NK-92 (cell line): ENCODE measurements around the gene ELP1.
"Not testable (repeated sequence)": the region's sequence is repeated elsewhere in the genome, so short reads cannot be mapped to it uniquely, and the experiment has no call there.

ENCODE experiments used
- DNase-seq: peaks from one replicate; lab custom pipeline; 2025; ENCODE audit not compliant: unreplicated experiment; lab: John Stamatoyannopoulos, UW

ELP1 gene

DNA sequence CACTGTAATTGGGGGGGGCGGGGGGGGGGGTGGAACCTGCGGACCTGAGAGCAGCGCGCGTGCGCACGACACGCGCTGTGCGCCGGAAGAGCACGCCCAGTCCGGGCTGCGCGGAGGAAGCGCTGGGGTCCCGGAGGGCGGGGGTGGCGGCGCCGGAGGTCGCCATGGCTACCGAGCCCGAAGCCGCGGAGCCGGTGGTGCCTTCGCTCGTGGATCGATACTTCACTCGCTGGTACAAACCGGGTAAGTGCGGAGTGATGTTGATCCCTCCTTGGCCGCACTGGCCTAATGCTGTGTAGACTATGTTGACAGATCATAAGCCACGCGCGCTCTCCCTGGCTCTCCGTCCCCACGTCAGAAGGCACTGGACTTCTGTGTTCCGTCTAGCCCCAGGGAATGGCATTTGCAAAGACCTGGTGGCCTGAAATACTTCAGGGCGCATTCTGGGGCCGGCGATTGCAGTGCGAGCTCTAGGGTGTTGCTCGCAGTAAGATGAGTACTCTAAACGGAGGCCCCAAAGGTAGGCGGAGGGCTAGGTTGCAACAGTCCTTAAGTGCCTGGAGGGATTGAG is 484 bp upstream of the ELP1 start, which contains the start of gene ABITRAM:
TSS of gene ABITRAM (plus strand) at position 78 of the 571 bp plus-strand sequence. CDS start at position 165, 87 bp downstream.
- no peak for DNase-seq

DNA sequence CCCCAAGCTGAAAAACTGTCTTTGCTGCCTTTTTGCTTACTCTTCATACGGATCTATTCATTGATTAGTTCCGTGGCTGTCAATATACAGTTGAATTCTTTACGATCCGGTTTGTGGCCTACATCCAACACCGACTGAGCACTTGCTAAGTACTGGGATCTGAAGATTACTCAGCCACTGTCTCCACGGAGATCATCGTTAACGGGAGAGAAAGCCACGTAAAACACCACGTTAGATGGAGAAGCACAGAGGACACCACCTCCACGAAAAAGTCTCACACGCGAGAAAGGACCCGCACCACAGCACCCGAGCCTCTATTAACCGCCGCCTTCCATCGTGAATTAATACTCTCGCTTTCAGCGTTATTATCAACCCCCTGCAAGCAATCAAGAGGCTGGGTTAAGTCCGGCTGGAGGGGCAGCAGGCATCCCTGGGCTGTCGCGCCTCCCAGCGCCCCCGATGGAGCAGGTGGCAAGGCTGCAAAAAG is 650 bp downstream of the ELP1 start:
- no peak for DNase-seq

DNA sequence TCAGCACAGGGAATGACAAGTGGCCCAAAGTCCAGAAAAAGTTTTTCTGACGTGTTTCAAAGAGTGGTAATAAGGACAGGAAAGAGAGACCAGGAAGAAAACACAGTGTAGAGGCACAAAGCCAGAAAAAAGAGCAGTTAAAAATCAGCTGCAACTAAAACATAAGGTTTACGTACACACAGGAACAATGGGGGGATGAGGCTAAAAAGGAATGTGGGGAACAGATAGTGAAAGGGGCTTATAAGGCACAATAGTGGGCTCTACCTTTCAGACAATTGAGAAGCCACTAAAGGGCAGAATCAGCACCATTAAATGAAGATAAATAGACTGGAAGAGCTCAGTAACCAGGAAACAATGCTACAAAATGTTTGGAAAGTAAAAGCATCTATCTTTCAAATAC is 5.5 kb downstream of the ELP1 start:
- no peak for DNase-seq

DNA sequence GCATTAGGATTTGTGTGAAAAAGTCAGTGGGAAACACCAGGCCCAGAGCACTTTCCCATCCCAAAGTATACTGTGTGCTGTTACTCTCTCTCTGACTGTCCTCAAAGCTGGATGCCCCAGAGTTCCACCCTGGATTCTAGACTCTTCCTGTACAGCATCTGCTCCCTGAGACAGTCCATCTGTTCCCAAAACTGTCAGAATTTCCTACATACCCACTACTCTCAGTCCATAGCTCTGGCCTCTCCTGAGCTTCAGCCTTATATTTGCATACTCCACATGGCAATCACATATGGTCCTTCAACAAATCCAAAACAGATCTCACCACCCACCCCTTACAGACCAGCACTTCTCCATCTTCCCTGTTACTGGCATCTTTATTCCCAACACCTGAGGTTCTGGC is 9.5 kb downstream of the ELP1 start:
- no peak for DNase-seq

DNA sequence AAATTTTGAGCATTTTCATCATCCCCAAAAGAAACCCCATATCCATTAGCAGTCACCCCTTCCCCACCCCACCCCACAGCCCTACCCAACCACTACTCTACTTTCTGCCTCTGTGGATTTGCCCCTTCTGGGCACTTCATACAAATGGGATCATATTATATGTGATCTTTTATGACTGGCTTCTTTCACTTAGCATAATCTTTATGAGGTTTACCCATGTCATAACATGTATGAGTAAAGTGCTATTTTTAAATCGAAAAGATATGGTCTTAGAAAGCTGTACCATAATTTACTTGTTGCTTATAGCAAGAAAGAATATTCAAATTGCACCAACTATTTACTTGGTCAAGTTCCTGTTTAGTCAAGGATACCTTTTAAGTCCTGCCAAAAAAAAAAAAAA is 12.7 kb downstream of the ELP1 start:
- DNase-seq, result no peak

DNA sequence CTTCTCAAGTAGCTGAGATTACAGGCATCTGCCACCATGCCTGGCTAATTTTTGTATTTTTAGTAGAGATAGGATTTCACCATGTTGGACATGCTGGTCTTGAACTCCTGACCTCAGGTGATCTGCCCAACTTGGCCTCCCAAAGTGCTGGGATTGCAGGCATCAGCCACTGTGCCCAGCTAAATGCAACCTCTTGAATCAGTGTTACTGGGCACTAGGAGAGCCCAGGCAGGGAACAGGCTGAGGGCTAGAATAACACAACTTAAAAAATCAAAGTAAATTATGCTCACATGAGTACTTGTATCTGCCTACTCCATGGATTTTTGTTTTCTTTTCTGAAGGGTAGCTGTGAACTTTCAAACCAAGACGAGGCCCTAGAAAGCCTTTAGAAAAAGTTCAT is 13.5 kb downstream of the ELP1 start:
- DNase-seq, result not testable (repeated sequence)

DNA sequence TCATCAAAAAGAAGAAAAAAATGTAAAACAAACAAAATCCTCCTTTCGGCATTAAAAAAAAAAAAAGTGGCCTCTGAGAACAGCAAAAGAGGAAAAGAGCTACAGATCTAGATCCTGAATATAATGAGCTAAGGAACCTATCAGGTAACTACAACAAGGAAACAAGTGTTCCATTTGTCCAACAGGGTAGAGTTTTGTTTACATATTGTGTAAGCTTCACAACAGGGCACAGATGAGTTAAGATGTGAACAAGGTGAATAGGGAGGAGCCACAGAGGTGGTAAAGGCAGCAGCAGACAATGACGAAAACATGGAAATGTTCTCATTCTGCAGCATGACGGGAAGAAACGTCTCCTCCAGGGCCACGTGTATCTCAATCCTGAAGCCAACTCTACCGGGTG is 14.4 kb downstream of the ELP1 start:
- no peak for DNase-seq

DNA sequence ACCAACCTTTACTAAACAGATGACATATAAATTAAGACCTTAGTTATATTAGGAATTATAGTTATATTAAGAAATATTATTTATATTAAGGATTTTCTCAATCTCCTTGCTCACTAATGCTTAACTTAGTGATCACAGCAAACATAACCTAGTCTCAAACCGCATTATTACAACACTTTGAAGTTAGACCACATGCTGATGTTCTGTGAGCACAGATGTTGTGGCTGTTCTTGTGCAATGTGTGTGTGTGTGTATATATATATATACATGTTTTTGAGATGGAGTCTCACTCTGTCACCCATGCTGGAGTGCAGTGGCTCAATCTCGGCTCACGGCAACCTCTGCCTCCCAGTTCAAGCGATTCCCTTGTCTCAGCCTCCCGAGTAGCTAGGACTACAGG is 20.5 kb downstream of the ELP1 start:
- no peak for DNase-seq

DNA sequence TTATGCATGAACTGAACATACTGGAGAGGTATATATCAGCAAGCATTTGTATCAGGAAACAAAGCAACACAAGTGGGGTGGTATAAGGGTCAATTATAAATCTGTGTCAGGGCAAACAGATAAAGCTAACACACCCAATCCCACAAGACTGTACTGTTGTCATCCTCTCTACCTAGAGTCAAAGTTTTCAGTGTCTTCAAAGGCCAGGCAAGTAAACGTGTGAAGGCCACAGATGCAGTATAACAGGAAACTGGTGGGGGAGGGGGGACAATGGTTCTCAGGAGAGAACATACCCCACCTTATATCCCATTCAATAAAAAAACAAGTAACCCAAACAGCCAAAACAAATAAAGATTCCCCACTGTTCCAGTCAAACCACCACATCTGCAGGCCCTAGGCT is 22.1 kb downstream of the ELP1 start:
- DNase-seq, result no peak

DNA sequence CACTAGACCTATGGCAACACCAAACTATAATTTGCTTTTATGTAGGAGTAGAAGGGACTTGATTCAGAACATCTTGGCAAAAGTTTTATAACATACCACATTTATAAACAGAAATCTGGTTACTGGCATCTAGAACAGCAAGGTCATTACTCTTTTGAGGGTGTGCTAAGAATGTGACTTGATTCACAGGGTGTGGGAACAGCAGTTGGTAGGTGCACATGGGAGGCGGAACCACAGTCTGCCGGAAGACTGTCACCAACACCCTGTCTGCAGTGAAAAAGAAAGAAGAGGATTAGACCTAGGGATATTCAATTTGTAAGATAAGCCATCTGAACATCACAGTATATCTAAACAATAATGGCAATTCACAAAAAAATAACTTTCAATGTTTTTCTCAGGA is 23.0 kb downstream of the ELP1 start:
- no peak for DNase-seq

DNA sequence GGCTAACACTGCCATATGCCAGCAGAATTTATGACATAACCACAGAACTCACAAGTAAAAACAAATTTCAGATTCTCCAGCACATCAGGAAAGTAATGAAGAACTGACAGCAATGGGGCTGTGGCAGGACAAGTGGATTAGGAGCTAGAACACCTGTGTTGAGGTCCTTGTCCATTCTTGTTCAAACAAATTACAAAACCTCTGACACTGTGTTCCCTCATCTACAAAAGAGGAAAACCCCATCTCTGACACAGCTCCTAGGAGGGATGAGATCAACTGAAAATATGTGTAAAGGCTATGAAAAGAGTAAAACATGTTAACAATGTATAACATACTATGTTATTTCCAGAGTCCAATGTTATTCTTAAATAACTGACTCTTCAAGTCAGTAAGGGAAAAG is 23.5 kb downstream of the ELP1 start:
- DNase-seq, result no peak

DNA sequence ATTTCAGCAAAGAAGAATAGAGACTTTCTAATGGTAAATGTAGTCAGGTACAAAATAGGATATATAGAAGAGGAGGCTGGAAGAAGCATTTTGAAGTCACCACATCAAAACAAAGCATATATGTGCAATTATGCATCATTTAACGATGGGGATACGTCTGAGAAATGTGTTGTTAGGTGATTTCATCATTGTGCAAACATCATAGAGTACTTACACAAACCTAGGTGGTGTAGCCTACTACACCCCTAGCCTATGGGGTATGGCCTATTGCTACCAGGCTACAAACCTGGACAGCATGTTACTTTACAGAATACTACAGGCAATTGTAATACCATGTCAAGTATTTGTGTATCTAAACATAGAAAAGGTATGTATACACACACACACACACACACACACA is 28.4 kb downstream of the ELP1 start:
- DNase-seq, result no peak

DNA sequence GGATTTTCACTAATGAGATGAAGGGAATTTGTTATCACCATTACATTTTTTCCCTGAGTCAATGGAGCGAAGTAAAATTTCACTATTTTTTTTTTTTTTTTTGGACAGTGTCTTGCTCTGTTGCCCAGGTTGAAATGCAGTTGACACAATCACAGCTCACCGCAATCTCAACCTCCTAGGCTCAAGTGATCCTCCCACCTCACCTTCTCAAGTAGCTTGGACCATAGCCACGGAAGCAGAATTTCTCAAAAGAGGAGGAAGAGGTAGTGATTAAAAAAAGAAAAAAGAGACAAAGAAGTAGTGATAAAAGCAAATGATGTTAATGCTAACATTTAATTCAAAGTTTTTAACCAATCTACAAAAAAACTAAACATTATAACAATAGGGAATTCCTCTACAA is 29.8 kb downstream of the ELP1 start:
- no peak for DNase-seq

DNA sequence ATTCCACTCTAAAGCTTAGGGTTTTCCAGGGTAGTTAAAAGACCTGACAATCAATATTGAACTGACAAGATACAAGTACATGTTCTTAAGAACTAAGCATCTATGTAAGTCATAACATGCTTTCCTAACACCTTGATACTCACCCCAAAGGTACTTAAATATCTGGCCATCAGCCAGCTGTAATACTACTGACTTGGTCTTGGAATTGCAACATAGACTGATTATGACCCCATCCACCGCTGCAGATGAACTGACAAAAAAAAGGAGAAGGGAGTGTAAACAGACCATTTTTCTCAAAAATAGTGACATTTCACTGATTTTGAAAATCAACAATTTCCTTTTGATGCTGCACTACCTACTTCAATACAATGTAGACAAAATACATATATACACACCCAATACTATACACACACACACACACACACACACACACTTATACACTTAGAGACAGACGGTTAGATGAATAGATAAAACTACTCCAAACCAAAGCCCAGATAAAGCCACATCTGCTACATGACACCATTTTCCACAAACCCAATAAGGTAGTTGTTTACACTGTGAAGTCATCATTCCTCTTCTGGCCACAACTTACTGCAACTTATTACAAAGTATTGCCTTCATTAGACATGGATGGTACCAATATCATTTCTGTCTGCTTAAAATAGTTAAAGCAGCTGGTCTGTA is 30.4 kb downstream of the ELP1 start:
- no peak for DNase-seq

DNA sequence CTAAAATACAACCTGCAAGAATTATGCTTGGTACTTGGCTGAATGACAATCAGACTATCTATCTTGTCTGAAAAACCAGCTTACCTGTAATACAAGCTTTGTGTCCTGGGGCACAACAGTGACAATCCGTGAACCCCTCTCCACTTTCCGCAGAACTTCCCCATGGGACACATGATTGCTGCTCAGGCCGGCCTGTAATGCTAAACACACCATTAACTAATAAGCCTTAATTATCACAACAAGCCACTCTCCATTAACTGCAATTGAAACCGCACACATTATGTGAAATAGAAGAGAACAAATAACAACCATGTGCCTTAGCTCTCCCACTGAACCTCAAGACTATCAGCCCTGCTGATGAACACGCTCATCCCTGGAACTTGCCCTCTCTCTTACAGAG is 33.7 kb downstream of the ELP1 start:
- no peak for DNase-seq

DNA sequence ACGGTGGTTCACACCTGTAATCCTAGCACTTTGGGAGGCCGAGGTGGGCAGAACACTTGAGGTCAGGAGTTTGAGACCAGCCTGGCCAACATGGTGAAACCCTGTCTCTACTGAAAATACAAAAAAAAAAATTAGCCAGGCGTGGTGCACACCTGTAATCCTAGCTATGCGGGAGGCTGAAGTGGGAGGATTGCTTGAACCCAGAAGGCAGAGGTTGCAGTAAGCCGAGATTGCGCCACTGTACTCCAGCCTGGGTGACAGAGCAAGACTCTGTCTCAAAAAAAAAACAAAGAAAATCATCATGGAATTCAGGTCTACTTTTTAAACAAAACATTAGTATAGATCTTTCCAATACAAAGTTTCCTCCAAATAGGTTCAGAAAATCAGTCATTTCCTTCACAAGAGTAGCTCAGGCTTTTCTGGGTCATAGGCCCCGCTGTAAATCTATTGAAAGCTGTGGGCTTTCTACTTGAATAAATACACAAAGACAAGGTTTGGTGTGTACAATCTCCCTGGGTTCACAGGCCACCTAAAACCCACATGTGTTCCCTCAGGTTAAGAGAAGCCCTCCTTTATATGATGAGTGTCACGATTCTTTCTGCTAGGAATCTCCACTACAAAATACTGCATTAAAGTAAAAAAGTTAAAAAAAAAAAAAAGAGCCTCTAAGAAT is 34.8 kb downstream of the ELP1 start:
- DNase-seq, result not testable (repeated sequence)

DNA sequence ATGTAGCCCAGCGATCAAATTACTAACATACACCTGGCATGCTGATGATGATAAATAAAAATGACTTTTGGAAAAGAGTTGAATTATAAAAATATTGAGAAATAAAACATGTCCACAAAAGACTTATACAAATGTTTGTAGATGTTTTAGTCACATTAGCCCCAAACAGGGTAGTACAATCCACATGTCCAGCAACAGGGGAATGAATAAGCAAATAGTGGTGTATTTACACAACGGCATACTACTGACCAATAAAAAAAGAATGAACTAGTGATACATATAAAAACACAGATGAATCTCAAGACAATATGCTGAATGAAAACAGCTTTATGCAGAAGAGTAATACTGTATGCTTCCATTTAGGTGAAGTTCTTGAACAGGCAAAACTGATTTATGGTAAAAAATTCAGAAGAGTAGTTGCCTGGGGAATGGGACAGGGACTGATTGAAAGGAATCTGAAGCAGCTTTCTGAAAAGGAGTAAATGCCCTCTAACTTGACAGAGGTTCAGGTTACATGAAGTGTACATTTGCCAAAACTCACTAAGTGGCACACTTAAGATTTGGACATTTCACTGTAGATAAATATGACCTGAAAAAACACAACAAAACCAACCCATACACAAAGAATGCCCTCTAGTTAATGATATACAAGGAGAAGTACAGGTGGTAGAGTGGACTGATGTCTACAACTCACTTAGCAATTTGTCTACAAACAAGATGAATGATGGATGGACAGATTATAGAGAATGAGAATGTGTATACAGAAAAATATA is 36.4 kb downstream of the ELP1 start:
- no peak for DNase-seq

DNA sequence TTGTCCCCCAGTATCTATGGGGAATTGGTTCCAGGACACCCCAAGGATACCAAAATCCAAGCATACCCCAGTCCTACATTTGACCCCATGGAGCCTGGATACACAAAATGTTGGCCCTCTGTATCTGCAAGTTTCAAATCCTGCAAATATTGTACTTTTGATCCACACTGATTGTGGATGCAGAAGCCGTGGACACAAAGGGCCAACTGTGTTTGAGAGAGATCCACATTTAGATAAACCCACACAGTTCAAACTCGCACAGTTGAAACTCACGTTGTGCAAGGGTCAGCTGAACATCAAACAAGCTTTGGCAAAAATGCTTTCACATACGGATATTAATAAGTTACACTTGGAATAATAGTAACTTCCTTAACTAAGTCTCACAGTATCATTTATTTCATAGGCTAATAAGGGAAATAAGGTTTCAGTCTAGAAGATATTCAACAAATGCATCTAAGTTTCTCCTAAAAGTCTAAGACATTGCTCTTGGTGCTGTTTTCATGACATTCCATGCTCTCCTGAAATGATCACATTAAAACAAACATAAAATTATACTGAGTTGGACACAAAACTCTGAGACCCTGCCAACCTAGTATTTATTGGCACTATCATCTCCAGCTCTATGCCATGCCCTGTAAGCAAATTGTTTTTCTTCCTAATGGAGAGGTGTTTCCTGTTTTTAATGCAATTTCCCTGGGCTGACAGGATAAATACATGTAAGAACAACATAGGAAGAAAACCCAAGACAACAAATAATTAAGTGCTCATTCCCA is 39.5 kb downstream of the ELP1 start:
- no peak for DNase-seq

DNA sequence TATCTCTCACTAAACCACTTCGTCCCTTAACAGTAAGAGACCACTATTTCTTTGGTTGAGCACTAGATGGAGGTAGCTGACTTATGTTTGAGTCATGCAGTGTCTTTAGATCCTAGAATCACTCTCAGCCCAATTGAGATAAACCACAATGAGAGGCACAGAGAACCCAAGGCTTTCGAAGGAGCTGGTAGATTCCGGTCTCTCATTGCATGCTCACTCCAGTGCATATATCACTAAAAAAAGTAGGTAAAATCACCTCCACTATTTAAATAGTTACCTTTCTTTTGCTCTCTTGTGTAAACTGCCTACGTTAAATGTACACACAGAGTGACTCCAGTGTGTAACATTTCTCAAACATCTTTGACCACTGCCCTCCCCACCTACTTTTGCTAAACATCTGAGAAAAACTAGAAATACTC is 44.3 kb downstream of the ELP1 start:
- DNase-seq, result no peak

DNA sequence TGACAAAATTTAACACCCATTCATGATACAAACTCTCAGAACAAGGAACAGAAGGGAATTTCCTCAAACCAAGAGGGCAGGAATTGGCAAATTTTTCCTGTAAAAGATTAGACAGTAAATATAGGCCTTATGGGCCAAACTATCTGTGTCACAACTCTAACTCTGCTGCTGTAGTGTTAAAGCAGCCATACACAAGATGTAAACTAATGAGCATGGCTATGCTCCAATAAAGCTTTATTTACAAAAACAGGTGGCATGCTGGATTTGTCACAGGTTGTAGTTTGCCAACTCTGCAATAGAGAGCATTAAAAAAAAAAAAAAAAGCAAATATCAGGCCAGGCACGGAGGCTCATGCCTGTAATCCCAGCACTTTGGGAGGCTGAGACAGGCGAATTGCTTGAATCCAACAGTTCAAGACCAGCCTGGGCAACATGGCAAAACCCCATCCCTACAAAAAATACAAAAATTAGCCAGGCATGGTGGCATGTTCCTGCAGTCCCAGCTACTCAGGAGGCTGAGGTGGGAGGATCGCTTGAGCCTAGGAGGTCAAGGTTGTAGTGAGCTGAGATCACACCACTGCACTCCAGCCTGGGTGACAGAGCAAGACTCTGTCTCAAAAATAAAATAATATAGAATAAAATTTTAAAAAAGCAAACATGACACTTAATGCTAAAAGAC is 47.2 kb downstream of the ELP1 start:
- not testable (repeated sequence) for DNase-seq
